NCI-H345 treated with DMSO at 0.1 percent for 48 hours (cell line): ENCODE measurements around the gene MYO15A.

Source experiments
- DNase-seq: peaks from one replicate; lab custom pipeline; 2025; ENCODE audit not compliant: unreplicated experiment; lab: John Stamatoyannopoulos, UW

The MYO15A gene

GRCh38 chr17:18157354-18157985 is 48.9 kb downstream of the MYO15A start:
- no peak for DNase-seq

DNA sequence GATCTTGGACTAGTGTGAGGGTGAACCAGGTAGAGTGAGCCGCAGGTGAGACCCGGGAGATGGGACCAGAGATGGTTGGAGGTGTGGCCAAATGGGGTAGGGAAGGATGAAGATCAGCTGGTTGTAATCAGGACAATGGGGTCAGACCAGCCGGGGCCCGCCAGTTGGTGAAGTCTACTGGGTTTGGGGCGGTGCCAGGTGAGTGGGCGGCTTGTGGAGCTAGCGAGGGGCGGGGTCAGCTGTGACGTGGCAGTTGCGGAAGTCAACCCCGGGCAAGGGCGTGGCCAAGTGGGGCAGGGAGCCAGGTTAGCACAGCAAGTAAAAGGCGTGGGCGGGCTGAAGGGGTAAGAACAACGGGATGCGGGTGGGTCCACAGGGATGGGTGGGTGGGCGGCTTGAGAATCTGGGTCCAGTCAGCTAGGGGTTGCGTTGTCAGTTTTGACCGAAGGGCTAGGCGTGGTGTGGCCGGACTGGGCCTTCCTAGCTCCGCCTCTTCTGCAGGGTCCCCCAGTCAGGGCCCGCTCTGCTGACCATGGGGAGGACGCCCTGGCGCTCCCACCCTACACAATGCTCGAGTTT is 49.6 kb downstream of the MYO15A start:
- DNase-seq = no peak

- no peak for DNase-seq
Measured at GRCh38 chr17:18159551-18160120, 51.1 kb downstream of the MYO15A start.

DNA sequence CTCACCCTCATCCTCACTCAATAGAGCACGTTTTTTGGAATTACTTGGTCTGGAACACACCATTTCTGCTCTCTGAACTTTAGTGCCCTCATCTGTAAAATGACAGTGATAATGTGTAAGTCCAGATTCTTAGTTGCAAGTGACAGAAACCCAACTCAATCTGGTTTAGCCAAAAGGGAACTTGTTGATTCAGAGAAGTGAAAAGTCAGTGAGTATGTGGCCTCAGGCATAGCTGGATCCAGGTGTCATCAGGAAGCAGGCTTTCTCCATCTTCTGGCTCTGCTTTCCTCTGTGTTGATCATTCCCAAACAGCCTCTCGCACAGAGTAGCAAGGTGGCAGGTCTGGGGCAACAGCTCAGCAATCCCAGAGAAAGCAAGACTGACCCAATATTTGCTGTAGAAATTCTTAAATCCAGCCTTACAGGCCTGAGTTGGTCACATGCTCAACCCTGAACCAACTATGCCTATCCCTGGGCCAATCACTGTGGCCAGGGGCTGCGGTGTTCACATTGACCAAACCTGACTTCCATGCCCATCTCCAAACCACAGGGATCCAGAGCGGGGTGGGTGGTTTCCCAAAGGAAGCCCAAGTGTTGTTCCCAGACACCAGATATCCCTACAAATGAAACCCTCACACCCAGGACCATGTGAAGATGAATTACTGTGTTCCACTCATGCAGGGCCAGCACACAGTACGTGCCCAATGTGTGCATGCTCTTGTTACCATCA is 51.7 kb downstream of the MYO15A start:
- no peak for DNase-seq

DNA sequence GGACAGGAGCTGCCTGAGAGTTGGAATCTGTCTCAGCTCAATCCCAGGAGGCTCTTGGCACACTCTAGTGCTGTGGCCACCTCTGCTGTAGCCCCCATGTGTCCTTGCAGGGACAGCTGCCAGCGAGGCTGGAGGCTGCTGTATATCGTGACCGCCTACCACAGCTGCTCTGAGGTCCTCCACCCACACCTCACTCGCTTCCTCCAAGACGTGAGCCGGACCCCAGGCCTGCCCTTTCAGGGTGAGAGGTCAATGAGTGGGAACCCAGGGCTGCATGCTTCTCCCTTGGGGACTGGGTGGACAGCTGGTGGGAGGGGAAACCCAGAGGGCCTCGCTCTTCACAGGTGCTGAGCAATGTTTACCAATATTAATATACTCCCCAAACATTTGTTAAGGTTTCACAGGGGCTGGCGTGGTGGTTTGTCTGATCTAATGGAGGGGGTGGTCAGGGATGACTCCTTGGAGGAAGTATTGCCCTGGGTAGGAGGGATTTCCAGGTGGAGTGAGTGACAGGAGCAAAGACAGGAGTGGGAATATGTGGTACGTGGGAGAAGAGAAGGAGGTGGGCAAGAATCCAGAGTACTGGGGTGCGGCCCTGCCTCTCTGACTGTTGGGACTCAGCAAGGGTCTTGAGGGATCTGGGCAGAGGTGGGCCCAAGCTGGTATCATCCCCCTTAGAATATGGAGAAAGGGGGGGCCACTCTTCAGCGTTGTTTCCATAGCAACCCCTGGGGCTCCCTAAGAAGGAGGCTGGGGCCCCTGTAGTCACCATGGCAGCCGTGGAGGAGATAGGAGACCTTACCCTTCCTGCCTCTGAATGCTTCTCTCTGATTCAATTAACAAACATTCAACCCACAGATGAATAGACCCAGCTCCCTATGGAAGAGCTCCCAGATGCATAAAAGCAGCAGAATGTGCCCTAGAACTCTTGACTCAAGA is 52.9 kb downstream of the MYO15A start:
- DNase-seq = no peak

DNA sequence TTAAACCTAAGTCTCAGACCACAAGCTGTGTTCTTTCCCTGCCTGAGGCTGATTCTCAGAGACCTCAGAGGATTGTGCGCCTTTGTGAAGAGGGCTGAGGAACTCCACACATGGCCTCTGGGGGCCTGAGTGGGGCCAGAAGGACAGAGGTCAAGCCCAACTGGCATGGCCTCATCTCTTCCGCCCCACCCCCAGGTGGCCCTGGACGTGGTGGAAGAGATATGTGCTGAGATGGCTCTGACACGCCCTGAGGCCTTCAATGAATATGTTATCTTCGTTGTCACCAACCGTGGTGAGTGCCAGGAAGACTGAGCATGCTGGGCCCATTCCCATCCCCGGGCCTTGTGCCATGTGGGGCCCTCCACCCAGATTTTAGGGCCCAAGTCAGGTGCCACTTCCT is 55.0 kb downstream of the MYO15A start:
- no peak for DNase-seq

DNA sequence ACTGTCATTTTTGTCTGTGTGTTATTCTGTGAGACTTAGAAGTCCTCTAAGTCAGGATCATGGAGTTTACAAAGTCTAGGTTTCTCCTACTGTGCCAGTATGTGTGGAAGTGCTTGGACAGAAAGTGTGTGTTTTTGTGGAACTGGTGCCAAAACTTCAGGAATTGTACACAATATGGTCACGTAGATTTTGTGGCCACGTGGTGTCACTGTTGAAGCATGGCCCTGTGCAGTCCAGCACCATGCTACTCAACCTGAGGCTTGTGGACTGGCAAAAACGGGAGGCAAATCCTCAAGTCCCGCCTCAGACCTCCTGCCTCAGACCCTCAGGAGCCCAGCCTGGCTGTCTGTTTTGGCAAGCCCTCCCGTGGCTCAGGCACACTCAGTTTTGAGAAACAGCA is 58.3 kb downstream of the MYO15A start:
- DNase-seq = no peak

- no peak for DNase-seq
Measured at GRCh38 chr17:18167421-18167820, 58.9 kb downstream of the MYO15A start.

GRCh38 chr17:18172531-18173278 is 64.1 kb downstream of the MYO15A start:
- no peak for DNase-seq

GRCh38 chr17:18173740-18174139 is 65.2 kb downstream of the MYO15A start:
- DNase-seq = no peak

GRCh38 chr17:18176176-18176575 is 67.6 kb downstream of the MYO15A start:
- no peak for DNase-seq

DNA sequence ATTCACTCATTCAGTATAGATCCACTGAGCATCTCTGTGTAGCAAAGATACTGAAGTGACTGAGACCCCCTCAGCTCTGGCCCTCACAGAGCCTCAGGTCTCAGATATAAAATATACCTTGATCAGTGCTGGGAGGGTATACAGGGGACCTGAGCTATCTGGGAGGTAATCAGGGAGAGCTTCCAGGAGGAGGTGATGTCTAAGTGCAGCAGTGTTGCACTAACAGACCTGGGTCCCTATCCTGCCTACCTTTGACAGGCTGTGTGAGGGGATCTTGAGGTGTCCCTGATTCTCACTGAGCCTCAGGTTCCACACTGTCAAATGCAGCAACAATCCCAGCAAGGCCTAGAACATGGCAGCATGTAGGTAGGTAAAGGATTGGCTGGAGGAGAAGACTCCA is 68.6 kb downstream of the MYO15A start:
- no peak for DNase-seq

- DNase-seq = no peak
Measured at GRCh38 chr17:18177722-18178121, 69.2 kb downstream of the MYO15A start.

DNA sequence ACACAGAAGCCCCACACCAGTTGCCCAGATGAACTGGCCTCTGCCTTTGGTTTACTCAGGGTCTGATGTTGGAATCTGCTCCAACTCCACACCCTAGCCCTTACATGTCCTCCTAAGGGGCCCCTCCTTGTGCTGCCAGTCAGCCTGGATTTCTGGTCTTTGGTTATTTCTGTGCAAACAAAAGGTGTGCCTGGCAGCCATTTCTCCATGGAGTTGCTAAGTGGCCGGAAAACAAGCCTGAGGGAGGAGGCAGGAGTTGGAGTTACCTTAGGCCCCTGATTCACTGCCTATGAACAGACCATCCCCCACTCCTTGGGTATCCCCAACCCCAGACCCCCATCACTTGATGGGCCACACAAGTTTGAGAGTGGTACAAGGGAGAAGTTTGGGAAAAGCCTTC is 70.6 kb downstream of the MYO15A start:
- no peak for DNase-seq

GRCh38 chr17:18179804-18180203 is 71.2 kb downstream of the MYO15A start:
- no peak for DNase-seq

- no peak for DNase-seq
Measured at GRCh38 chr17:18181358-18181757, 72.8 kb downstream of the MYO15A start.

- DNase-seq = no peak
Measured at GRCh38 chr17:18182110-18182977, 73.8 kb downstream of the MYO15A start.

DNA sequence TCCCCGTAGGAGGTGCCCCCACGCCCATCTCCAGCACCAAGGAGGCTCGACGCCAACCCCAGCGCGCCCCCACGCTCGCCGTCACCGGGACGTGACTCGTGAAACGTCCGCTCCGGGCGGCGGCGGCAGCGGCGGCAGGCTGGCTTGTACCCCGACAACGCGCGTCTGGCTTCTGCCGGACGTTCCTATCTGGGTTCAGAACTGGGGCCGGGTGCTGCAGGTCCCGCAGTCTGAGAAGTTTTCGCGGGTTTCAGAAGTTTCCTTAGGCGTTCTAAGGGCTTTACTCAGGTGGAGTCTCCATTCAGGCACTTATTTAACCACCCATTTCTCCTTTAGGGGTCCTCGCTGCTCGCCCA is 74.4 kb downstream of the MYO15A start:
- DNase-seq = no peak

- DNase-seq = peak; percentile 92
Measured at GRCh38 chr17:18183334-18184142, 75.0 kb downstream of the MYO15A start, which contains the start of gene ALKBH5. Gene ALKBH5, plus strand, starts transcription at chr17:18183828. Its CDS starts 416 bp downstream, at chr17:18184244.
